KOPT-K1 (cell line): Measurements from ENCODE around the gene MGMT.

Experiments used
- H3K27ac ChIP-seq: fragments of 200-600 bp; sonication (generic); 2 replicates; pipeline ENCODE4 v1.5.1; 2016; ENCODE audit warnings: antibody characterized with exemption, mild to moderate bottlenecking, low read depth, low read length; ENCODE audit not compliant: poor library complexity, severe bottlenecking
- H3K36me3 ChIP-seq: fragments of 200-600 bp; sonication (generic); 2 replicates; pipeline ENCODE4 v1.5.1; 2017; ENCODE audit warnings: antibody characterized with exemption, mild to moderate bottlenecking, low read length, moderate library complexity; ENCODE audit not compliant: insufficient read depth
- H3K9me3 ChIP-seq: fragments of 200-600 bp; sonication (generic); 2 replicates; pipeline ENCODE4 v1.5.1; 2017; ENCODE audit warnings: antibody characterized with exemption, low read length, mild to moderate bottlenecking; ENCODE audit not compliant: insufficient read depth, poor library complexity, severe bottlenecking

The MGMT gene

GRCh38 chr10:129710510-129710847 is 243.4 kb downstream of the MGMT start:
- Histone ChIP-seq H3K27ac (no peak overlapping the region), H3K36me3 (peaks cover 8% of the 10 kb centered on the region; the same call in 1 of the 2 replicates), H3K9me3 (no peaks in the 10 kb centered on the region)

- no peaks in the 10 kb centered on the region for H3K9me3 ChIP-seq
- H3K36me3 ChIP-seq: peaks cover 8% of the 10 kb centered on the region; the same call in 1 of the 2 replicates
Observed at GRCh38 chr10:129711291-129711690, 244.2 kb downstream of the MGMT start.

GRCh38 chr10:129712000-129712399 is 245.0 kb downstream of the MGMT start:
- no peaks in the 10 kb centered on the region for H3K9me3 ChIP-seq
- H3K36me3 ChIP-seq: peaks cover 8% of the 10 kb centered on the region; the same call in 1 of the 2 replicates
- no peak overlapping the region for H3K27ac ChIP-seq

More at GRCh38 chr10:129711291-129711690, 244.2 kb downstream of the MGMT start:
- H3K27ac ChIP-seq: no peak overlapping the region

- Histone ChIP-seq H3K36me3 (no peaks in the 10 kb centered on the region), H3K27ac (no peak overlapping the region), H3K9me3 (no peaks in the 10 kb centered on the region)
Observed at GRCh38 chr10:129713659-129714265, 246.7 kb downstream of the MGMT start.

- Histone ChIP-seq H3K36me3 (no peaks in the 10 kb centered on the region), H3K9me3 (no peaks in the 10 kb centered on the region), H3K27ac (no peak overlapping the region)
Observed at GRCh38 chr10:129715805-129716204, 248.8 kb downstream of the MGMT start.

- Histone ChIP-seq H3K36me3 (no peaks in the 10 kb centered on the region), H3K9me3 (peaks cover 3% of the 10 kb centered on the region)
Observed at GRCh38 chr10:129716211-129716681, 249.2 kb downstream of the MGMT start.

GRCh38 chr10:129716881-129717280 is 249.8 kb downstream of the MGMT start:
- no peak overlapping the region for H3K27ac ChIP-seq
- H3K9me3 ChIP-seq: peaks cover 9% of the 10 kb centered on the region
- no peaks in the 10 kb centered on the region for H3K36me3 ChIP-seq

More at GRCh38 chr10:129716211-129716681, 249.2 kb downstream of the MGMT start:
- H3K27ac ChIP-seq: no peak overlapping the region

- Histone ChIP-seq H3K9me3 (peaks cover 10% of the 10 kb centered on the region), H3K27ac (no peak overlapping the region), H3K36me3 (no peaks in the 10 kb centered on the region)
Observed at GRCh38 chr10:129717816-129718547, 250.9 kb downstream of the MGMT start.

GRCh38 chr10:129718548-129719414 is 251.7 kb downstream of the MGMT start:
- H3K36me3 ChIP-seq: no peaks in the 10 kb centered on the region
- H3K9me3 ChIP-seq: peaks cover 10% of the 10 kb centered on the region
- no peak overlapping the region for H3K27ac ChIP-seq

- H3K27ac ChIP-seq: no peak overlapping the region
- H3K9me3 ChIP-seq: peaks cover 10% of the 10 kb centered on the region
- H3K36me3 ChIP-seq: no peaks in the 10 kb centered on the region
Observed at GRCh38 chr10:129719415-129719739, 252.3 kb downstream of the MGMT start.

GRCh38 chr10:129719889-129720590 is 253.0 kb downstream of the MGMT start:
- Histone ChIP-seq H3K36me3 (no peaks in the 10 kb centered on the region), H3K9me3 (peaks cover 10% of the 10 kb centered on the region), H3K27ac (peak overlapping the region; percentile 19)

GRCh38 chr10:129725011-129725410 is 258.0 kb downstream of the MGMT start:
- no peak overlapping the region for H3K27ac ChIP-seq
- H3K36me3 ChIP-seq: no peaks in the 10 kb centered on the region
- peaks cover 19% of the 10 kb centered on the region for H3K9me3 ChIP-seq

GRCh38 chr10:129725482-129725881 is 258.4 kb downstream of the MGMT start:
- H3K36me3 ChIP-seq: no peaks in the 10 kb centered on the region
- no peak overlapping the region for H3K27ac ChIP-seq
- peaks cover 19% of the 10 kb centered on the region for H3K9me3 ChIP-seq

- peaks cover 18% of the 10 kb centered on the region for H3K9me3 ChIP-seq
Observed at GRCh38 chr10:129725890-129726631, 259.0 kb downstream of the MGMT start.

More at GRCh38 chr10:129725890-129726631, 259.0 kb downstream of the MGMT start:
- no peak overlapping the region for H3K27ac ChIP-seq
- H3K36me3 ChIP-seq: no peaks in the 10 kb centered on the region
